CD4-positive, alpha-beta T cell treated with Interleukin-10 for 1 hour (primary cell): ENCODE results near the gene ARHGEF6.

Experiments
- DNase-seq: peaks from one replicate; pipeline ENCODE4 v3.0.0-alpha.2; 2020

ARHGEF6 gene

DNA sequence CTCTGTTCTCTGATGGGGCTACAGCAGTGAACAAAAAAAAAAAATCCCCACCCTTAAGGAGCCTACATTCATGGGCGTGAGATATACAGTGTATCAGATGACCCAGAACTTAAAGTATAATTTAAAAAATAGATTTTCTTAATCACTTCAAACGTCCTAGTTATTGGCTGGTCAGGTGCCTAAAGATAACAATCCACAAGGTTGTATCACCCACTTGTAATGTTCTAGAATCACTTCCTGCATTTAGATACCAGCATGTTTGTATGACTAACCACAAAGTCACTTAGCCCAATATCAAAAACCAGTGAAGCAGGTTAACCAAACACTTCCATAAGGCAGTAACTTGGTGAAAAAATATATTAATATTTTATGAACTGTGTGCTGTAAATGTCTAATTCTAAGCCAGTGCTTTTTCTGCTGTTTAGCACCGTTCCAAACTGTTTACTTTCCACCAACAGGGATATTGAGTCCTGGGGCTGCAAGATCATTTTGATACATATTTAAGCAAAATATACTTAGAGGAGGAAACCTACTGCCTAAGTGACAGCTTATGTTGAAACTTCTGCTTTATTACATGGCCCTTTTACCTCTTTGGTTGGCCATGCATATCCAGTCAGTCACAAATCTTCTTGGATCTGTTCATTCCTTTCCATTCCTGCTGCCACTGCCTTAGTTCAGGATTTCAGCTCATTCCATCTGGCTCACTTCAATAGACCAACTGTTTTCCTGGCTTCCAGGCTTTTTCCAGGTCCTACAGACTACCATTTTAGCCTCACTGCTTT is 89.5 kb downstream of the ARHGEF6 start:
- DNase-seq, result peak; percentile 51

DNA sequence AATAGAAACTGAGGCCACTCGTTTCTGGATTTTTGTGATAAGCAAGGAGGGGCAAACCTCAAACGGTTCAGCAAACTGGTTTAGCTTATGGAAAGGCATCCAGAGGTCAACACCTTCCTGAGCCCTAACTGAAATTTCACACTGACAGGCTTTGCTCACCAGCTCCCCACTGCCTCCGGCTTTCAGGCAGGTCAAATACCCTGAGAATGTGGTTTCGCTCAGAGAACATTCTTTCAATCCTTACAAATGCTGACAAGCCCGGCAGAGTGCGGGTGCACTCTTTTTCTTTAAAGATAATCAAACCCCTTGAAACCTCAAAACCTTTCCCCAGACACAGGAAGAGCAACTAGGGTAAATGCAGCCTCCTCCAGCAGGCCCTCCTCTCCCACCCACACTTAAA is 91.3 kb downstream of the ARHGEF6 start:
- peak; percentile 36 for DNase-seq

DNA sequence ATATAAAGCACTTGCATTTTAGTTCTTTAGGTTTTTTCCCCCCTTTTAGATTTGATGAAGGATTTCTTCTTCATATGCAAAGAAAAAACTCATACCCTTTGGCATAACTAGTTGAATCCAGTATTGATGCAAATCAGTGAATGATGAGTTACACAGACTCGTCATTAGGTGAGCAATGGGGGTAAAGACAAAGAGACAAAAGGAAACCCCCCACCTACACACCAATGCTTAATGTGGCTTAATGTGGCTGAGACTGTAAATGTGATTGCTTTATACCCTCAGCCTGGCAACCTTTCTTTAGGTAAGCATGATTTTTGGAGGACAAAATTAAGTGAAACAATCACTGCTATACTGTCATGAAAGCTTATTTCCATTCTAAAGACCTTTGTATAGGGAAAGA is 93.3 kb downstream of the ARHGEF6 start:
- peak; percentile 40 for DNase-seq

DNA sequence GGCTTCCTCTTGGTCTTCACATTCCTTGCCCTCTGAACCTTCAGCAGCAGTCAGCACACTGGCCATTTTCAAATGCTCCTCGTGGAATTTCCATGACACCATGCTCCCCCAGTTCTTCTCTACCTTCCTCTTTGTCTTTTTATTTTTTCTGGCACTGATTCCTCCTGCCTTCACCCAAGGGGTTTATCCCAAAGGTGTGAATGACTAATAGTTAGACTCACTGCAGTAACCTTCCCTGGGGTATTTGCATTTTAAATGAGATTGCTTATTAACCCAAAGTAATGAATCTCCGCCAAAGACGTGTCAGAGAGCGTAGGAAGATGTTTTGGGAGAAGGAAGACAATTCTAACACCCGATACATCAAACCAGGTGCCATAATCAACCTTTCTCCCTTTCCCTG is 96.6 kb downstream of the ARHGEF6 start:
- DNase-seq, result no peak

DNA sequence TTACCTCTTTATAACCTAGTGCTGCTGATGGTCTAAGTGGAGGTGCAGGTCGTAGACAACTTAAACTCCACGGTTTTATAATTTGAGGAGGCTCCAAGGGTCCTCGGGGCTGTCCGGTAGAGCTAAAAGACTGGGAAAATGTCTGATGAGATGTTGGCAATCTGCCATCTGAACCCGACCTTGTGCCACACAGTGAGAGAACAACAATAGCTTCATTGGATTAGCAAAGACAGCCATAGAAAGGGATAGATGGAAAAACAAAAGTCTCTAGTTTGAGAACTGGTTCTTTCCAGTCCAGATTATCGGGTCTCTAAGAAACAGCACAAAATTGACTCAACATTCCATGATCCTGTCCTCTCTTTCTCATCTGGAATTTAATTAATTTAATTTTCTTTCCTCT is 101.2 kb downstream of the ARHGEF6 start:
- no peak for DNase-seq

DNA sequence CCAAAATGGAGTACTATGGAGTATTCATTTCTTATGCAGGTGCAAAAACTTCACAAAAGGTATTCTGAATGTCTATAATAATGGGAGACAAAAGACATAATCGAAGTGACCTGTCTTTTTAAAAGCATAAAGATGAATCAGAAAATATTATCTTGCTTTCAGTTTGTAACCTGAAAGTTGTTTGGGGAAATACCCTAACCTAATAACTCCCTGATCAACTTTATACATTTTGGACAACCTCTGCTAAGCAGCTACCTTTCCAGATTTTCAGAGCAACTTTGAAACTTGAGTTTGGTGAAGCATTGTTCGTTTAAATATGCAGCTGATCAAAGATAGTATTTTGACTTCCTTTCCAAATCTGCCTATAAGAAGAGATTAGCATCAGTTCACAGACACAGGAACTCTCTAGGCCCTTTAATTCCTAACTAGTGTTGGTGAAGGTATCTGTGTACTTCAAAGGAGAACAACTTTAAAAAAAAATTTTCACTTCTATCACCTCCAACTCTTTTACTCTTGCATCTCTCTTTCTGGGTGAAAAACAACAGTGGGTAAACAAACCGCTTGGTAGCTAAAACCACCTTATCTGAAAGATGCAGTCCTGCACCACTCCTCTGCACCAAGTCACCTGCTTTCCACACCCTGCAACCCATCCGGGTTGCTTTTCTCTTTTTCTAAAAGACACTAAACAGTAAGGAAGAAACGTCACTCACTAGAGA is 106.3 kb downstream of the ARHGEF6 start:
- DNase-seq, result peak; percentile 56

DNA sequence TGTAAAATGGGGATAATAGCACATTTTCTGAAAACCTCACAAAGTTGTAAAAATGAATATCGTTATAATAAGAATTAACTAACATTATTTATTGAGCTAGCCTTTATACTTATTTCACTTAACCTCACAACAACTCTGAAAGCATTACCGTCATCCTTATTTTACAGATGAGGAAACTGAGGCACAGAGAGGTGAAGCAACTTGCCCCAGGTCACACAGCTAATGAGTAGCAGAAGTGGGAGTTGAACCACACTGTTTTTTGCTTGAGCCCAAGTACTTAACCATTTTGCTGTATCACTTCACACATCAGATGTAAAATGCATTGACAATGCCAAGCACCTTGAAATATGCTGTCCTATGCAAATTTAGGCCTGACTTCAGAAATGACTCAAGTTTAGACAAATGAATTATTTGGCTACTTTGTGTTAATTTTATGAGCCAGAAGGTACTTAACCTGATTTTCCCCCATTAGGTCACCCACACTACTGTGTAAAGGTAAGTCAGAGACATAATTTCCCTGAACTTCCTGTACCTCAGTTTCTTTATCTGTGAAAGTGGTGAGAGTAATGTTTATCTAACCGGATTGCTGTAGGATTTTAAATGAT is 109.6 kb downstream of the ARHGEF6 start:
- no peak for DNase-seq

DNA sequence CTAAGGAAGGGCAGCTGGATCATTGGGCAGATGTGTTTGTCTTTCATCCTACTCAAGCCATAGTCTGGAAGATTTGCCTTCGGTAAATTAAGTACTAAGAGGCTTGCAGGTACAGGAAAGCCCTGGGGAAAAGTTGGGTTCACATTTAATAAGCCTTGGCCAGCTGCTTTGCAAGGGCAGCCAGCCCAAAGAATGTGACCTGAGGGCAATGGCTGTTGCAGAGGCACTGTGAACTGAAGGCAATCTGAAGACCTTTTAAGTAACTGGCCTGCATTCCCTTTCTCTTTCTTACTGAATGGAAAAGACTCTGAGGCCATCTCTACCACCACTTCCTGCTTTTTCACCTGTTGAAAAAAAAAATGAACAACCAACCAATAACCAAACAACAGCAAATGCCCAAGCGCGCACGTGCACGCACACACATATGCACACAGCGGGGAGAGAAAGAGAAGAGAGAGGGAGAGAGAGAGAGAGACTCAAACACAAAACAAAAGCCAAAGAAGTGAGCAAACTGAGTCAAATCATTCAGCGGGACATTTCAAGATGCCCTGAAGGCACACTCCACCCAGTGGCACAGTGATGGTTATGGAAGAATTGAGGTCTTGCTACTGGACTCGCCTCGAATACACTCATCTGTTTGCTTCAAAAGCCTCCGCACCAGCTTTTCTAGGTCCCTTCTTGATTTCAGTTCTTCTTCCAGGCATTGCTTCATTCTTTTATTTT is 113.1 kb downstream of the ARHGEF6 start:
- no peak for DNase-seq

DNA sequence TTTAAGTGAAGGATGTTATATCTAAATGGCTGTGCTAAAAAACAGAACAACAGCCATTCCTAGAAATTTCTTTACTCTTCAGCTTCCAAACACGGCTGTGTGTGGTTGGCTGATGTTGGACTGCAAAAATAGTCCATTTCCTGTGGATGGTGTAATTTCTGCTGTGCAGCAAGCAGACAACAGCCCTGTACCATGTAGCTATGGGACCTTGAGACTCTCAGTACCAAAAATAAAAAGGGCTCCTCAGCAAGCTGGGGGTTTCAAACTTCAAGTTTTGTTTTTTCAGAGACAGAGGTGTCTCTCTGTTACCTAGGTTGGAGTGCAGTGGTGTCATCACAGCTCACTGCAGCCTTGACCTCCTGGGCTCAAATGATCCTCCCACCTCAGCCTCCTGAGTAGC is 114.6 kb downstream of the ARHGEF6 start:
- DNase-seq, result no peak

DNA sequence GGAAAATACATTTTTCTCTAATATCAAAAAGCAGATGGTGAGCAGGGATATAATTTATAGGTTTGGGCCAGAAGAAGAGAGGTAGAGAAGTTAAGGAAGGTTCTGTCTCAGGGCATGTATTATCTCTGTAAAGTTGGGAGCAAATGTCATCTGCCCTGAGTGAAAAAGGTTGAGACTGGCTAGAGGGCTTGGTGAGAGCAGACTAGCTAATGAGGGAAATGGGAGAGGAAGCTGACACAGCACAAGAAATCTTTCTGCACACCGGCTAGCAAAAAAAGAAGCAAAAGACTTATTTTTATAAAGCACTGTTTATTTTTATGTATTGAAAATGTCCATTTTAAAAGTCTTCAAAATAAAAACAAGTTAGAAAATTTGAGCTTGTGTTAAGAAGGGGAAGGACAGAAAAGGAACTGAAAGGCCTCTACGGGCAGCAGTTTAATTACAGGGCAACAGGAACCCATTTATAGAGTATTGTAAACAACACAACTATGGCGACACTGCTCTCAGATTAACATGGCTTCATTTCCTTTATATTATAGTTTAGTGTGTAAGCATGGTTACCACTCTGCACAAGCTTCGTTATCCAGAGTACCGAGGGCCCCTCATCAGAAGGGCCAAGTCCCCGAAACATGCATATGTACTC is 115.4 kb downstream of the ARHGEF6 start:
- no peak for DNase-seq

DNA sequence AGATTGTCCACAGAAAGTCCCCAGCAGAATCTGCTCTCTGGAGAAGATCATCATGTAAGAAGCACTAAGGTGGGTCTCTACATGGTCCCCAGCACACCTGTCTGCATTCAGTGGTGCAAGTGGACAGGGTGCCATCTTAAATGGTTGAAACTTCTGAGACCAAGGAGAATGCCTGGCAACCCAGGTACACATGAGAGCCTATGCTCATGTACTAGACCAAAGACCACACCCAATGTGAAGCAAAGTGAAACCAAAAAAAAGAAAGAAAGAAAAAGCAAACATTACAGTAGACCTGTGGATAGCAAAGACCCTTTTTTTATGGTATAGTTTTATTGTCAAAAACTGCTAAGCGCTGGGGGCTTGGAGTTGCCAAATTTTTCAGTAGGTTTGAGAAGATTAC is 117.8 kb downstream of the ARHGEF6 start:
- no peak for DNase-seq

DNA sequence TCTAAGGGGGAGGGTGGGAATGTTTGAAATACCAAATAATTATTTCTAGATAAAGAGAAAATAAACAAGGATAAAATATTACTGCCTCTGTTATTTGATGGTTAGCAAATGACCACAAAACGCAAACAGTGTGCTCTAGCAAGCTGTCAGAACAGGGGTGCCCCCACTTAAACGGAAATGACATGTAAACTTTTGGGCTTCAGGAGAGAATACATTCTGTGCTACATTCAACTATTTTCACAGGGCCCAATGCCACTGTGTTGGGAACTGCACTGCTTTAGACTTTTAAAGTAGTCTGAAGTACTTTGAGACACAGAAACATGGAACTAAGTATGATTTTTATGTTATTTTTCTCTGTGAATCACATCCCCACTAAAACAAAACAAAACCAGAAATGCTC is 118.6 kb downstream of the ARHGEF6 start:
- peak; percentile 60 for DNase-seq

DNA sequence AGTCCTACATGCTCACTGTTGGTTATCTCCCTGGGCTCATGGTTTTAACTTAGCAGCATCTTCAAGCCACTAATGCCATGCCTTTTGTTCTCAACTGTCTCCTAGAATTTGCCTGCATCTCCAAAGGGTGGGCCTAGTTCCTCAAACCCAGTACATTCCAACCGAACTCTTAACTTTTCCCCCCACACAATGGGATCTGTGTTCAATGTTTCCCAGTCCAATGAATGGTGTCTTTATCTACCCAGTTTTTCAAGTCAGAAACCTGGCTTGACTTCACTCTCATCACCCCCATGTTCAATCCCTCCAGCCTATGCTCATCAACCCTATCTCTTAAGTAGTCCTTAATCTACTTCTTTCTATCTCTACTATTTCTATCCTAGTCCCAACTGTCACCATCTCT is 119.8 kb downstream of the ARHGEF6 start:
- no peak for DNase-seq

DNA sequence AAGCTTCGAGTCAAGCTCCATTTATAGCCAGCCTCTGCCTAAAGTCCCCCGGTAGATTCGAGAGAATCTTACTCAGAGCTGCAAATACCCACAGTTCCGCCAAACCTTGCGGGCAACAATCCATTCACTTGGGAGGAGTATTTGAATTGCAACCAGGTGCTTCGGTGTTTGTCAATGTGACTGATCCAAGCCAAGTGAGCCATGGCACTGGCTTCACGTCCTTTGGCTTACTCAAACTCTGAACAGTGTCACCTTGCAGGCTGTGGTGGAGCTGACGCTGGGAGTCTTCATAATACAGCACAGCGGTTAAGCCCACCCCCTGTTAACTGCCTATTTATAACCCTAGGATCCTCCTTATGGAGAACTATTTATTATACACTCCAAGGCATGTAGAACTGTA is 121.6 kb downstream of the ARHGEF6 start:
- no peak for DNase-seq

DNA sequence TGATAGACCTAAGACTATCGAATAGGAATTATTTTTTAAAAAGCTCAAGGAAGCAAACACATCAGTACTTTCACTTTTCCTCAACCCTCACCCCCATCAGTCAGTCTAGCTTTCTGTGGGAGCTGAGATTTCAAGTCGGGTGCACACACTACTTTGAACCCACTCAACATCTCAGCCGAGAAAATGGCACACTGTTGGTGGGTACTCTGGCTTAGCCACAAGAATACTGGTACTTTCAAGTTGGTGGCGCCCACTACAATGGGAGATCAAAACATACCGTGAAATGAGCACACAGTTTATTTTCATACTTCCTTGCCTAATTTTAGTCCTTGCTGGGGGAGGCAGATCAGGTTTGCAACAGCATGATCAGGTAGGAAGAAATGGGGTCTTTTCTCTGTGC is 122.6 kb downstream of the ARHGEF6 start:
- peak; percentile 39 for DNase-seq

DNA sequence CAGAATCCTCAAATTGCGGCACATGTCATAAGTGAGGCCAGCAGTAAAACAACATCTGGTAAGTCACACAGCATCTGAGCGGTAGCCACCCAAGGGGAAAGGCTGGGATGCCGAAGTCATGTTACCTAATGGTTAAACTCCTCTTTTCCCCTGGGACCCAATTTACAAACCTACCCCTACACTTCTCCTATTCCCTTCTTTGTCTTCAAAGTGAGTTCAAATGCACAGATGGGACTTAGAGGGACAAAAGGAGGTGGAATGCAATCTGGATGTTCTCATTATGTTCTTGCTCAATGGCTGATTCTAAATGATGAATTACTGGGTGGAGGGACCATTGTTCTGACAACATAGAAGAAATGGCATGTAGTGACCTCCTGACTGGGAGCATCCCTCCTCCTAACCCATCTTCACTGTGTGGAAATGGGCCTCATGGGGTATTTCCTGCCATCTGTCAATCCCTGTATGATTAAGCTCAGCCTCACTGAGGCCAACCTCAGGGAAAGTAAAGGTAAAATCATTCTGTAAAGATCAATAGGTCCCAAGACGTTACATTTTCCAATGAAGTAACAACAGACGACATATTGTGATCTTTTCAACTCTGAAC is 124.3 kb downstream of the ARHGEF6 start:
- no peak for DNase-seq

DNA sequence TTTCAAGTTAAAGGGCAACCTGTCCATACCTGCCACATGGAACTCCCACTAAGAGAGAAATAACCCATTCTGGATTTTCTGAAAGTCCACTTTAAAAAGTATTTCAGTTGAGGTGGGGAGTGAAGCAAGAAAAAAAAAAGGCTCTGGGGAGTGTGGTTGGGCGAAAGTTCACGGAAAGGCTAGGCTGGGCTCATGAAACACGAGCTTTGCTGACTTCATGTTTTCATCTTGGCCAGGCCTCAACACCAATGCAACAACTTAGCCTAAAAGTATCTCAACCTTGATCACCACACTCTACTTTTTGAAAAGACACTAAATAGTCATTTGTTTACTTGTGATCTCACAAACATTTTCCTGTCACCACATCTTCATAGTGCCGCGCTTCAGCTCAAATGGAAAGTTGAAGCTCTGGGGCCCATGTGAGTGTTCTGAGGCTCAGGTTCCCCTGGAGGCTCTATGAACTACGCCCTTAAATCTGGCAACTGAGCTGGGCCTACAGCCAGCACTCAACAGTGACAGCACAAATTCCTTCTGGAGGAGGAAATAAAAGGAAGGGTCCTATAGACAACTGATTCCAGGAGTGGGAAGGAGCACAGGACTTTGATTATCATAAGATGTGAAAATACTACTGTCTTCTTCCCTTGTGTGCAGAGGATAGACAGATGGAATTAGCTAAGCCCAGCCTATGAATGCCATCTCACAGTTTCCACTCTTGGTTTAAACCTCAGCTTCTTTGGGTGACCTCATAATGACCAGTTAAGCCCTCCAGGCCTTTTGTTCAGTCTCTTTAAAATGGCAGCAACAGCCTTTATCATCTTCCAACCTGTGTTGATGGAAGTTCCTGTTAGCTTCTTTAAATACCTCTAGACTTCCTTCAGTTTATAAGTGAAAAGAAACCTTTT is 127.7 kb downstream of the ARHGEF6 start:
- DNase-seq, result no peak

DNA sequence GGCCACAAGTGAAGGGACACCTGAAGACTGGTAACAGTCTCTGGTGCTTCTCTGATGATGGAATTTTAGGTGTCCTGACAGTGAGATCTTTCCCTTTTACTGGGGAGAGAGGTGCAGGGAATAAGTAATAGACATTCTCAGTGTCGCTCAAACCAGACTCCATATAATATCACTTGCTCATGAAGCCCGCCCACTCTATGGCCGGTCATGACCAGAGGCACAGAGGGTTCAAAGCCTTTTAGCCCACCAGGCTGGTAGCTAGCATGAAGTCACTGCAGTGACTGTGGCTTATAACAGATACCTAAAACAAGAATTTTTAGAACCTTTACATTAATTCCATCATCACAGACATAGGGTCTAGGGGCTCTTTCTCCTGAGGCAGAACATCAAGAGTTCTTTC is 129.9 kb downstream of the ARHGEF6 start:
- no peak for DNase-seq

DNA sequence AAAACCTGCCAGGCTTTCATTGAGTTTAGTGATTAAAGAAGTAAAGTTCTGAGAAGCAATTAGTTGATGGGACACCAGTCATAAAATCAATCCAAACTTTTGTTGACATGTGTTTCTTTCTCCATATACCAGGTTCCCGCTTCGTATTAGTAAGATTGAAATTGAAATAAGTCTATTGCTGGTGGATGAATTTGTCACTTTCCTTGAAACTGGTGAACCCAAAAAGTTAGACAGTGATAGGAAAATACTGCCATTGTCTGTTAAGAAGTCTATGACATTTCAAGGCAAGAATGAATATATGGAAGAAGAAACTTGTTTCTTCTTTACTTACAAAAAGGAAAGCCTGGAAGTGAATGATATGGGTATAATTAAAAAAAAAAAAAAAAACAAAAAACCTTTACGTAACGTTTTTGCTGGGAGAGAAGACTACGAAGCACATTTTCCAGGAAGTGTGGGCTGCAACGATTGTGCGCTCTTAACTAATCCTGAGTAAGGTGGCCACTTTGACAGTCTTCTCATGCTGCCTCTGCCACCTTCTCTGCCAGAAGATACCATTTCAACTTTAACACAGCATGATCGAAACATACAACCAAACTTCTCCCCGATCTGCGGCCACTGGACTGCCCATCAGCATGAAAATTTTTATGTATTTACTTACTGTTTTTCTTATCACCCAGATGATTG is 132.9 kb downstream of the ARHGEF6 start, which contains the start of gene CD40LG:
Gene CD40LG (plus strand): TSS at position 482 of the 684 bp plus-strand sequence. CDS start 91 bp downstream, at position 573.
- DNase-seq, result no peak

DNA sequence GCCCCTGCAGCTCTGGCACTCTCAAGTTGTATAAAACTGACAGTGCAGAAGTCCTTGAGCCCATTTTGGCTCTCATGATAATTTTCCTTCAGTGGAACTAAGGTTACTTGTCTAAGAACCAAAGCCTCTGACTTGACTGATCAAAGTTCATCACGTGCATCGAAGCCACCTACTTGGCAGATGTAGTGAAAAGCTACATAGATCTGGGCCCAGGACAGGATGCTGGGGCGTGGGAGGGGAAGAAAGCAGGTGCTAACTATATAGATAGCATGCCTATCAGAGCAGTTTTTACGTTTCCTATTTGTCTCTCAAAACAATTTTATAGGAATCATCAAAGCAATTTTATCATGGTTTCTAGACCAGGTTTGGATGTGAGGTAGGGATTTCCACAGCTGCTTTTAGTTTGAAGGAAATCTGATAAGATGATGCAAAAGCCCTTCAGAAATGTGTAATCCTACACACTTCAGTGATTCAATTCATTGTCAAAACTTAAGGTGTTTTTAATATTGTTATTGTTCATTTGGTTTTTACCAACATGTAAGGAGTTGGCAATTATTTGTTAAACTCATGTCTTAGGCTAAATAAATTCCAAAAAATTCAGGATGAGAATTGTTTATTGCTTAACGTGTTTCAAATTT is 134.0 kb downstream of the ARHGEF6 start:
- peak; percentile 57 for DNase-seq
